Cardiac fibroblast (primary cell): ENCODE results near the gene ASB2.

Source experiments
- DNase-seq, 2 donors: peaks; one replicate each; pipeline versions ENCODE4 v3.0.0 to v3.0.0-alpha.2; 2010; ENCODE audit warnings: low read depth in 2 of 2
- H3K4me3 ChIP-seq, 2 donors: replicated peaks in 1 of 2; 1 replicate in 1 of 2; 2 replicates in 1 of 2; pipeline ENCODE4 v1.5.1; 2011; ENCODE audit warnings: low read depth in 2 of 2, low read length in 2 of 2, mild to moderate bottlenecking in 2 of 2, moderate library complexity in 1 of 2
- CTCF ChIP-seq: IDR thresholded peaks from one replicate; pipeline ENCODE4 v1.5.1; 2011; ENCODE audit warnings: low read depth, mild to moderate bottlenecking, low read length, inconsistent platforms

ASB2 gene

GRCh38 chr14:93903342-93904184, 72.8 kb downstream of the ASB2 start:
- peak; percentile 18 for TF ChIP-seq CTCF
- DNase-seq: no peak
- no peak overlapping the region for H3K4me3 ChIP-seq

GRCh38 chr14:93902619-93903307, 73.6 kb downstream of the ASB2 start:
- no peak for TF ChIP-seq CTCF
- no peak for DNase-seq
- no peak overlapping the region for H3K4me3 ChIP-seq

GRCh38 chr14:93901813-93902212, 74.6 kb downstream of the ASB2 start:
- DNase-seq: no peak
- no peak overlapping the region for H3K4me3 ChIP-seq
- TF ChIP-seq CTCF: no peak

GRCh38 chr14:93898731-93899130, 77.6 kb downstream of the ASB2 start:
- TF ChIP-seq CTCF: no peak
- no peak for DNase-seq
- H3K4me3 ChIP-seq: no peak overlapping the region

GRCh38 chr14:93898081-93898611, 78.2 kb downstream of the ASB2 start:
- H3K4me3 ChIP-seq: no peak overlapping the region
- TF ChIP-seq CTCF: no peak
- DNase-seq: no peak

GRCh38 chr14:93897476-93897845, 78.9 kb downstream of the ASB2 start:
- DNase-seq: no peak
- no peak for TF ChIP-seq CTCF
- no peak overlapping the region for H3K4me3 ChIP-seq
